Glutamatergic neuron (in vitro differentiated cells): ENCODE measurements around the gene EIF4G3. TPM values are rescaled to one million over a fixed set of nuclear protein-coding genes. Genes with fewer than 3 reads are reported as not detected.

Experiments used
- DNase-seq: peaks from one replicate; pipeline ENCODE4 v3.0.0; 2022
- H3K27ac Mint-ChIP-seq: one replicate; pipeline ENCODE4 v1.8.0; 2020; ENCODE audit warnings: mild to moderate bottlenecking, mixed read lengths, inconsistent platforms; ENCODE audit not compliant: unreplicated experiment
- H3K27me3 Mint-ChIP-seq: one replicate; pipeline ENCODE4 v1.8.0; 2020; ENCODE audit warnings: mild to moderate bottlenecking, moderate library complexity, mixed read lengths, inconsistent platforms; ENCODE audit not compliant: unreplicated experiment
- H3K36me3 Mint-ChIP-seq: one replicate; pipeline ENCODE4 v1.8.0; 2020; ENCODE audit warnings: mild to moderate bottlenecking, mixed read lengths, inconsistent platforms; ENCODE audit not compliant: unreplicated experiment
- H3K4me1 Mint-ChIP-seq: one replicate; pipeline ENCODE4 v1.8.0; 2020; ENCODE audit warnings: mild to moderate bottlenecking, low read depth, mixed read lengths, inconsistent platforms; ENCODE audit not compliant: unreplicated experiment
- H3K4me3 Mint-ChIP-seq: one replicate; pipeline ENCODE4 v1.8.0; 2020; ENCODE audit warnings: mild to moderate bottlenecking, mixed read lengths, inconsistent platforms; ENCODE audit not compliant: unreplicated experiment
- H3K9me3 Mint-ChIP-seq: one replicate; pipeline ENCODE4 v1.8.0; 2020; ENCODE audit warnings: mild to moderate bottlenecking, moderate library complexity, mixed read lengths, inconsistent platforms; ENCODE audit not compliant: unreplicated experiment
- total RNA-seq: library from RNA; stranded (reverse); fragmentation: NEBNext Ultra II Directional; extraction: Animal tissue kit (Norgen Biotek cat#: 25700); gene quantifications from one replicate; pipeline ENCODE4 v1.2.1, GENCODE V29; 2021; ENCODE audit not compliant: unreplicated experiment
- TF ChIP-seq, protein P1 (sequence below): fragments of 200-600 bp; sonication (generic); IDR thresholded peaks from one replicate; pipeline ENCODE4 v1.5.0; 2021; ENCODE audit not compliant: partially characterized antibody, unreplicated experiment

The EIF4G3 gene
- total RNA-seq, 1 donor from 2014 or later = 100 TPM

DNA sequence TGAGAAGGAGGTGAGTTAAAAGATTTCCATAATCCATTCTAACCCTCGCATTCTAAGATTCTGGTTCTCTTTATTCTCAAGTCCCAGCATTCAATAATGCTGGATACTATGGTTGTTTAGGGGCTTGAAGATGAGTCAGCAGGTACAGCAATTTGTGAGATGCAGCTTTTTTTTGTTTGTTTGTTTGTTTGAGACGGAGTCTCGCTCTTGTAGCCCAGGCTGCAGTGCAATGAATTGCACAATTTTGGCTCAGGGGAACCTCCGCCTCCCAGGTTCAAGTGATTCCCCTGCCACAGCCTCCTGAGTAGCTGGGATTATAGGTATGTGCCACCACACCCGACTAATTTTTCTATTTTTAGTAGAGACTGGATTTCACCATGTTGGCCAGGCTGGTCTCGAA lies 23.3 kb downstream of the EIF4G3 start:
- Mint-ChIP-seq H3K27me3 (no peaks in the 10 kb centered on the region), H3K36me3 (no peaks in the 10 kb centered on the region), H3K4me1 (peaks cover 10% of the 10 kb centered on the region), H3K4me3 (no peak overlapping the region), H3K9me3 (no peaks in the 10 kb centered on the region), H3K27ac (no peak overlapping the region)
- no peak for DNase-seq
- TF ChIP-seq, protein P1, sequence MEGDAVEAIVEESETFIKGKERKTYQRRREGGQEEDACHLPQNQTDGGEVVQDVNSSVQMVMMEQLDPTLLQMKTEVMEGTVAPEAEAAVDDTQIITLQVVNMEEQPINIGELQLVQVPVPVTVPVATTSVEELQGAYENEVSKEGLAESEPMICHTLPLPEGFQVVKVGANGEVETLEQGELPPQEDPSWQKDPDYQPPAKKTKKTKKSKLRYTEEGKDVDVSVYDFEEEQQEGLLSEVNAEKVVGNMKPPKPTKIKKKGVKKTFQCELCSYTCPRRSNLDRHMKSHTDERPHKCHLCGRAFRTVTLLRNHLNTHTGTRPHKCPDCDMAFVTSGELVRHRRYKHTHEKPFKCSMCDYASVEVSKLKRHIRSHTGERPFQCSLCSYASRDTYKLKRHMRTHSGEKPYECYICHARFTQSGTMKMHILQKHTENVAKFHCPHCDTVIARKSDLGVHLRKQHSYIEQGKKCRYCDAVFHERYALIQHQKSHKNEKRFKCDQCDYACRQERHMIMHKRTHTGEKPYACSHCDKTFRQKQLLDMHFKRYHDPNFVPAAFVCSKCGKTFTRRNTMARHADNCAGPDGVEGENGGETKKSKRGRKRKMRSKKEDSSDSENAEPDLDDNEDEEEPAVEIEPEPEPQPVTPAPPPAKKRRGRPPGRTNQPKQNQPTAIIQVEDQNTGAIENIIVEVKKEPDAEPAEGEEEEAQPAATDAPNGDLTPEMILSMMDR = no peak

DNA sequence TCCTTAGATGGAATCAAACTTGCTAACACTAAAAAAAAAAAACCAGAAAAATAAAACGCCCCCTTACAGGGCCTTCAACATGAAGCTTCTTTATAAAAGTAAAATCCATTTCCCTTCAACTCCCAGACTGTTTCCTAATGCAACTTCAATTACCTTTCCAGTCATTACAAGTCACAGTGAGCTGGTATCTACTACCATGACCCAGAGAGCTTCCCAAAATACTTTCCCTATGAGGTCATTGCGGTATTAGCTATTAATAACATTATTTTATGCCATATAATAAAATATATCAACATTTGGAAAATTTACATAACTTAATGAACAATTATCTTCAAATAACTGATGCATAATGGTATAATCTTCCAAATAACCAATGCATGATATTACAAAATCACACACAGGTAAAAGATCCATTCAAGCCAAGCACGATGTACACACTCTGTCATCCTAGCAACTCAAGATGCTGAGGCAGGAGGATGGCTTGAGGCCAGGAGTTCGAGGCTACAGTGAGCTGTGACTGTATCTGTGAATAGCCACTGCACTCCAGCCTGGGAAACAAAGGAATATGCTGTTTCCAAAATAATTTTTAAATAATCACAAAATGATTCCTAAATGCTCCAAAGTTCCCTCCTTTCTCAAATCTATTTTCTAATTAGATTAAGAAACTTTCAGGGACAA lies 24.1 kb downstream of the EIF4G3 start:
- Mint-ChIP-seq H3K4me1 (peaks cover 10% of the 10 kb centered on the region), H3K27me3 (peaks cover 1% of the 10 kb centered on the region), H3K4me3 (no peak overlapping the region), H3K36me3 (no peaks in the 10 kb centered on the region), H3K27ac (no peak overlapping the region), H3K9me3 (no peaks in the 10 kb centered on the region)
- TF ChIP-seq, protein P1 = no peak
- DNase-seq = no peak

DNA sequence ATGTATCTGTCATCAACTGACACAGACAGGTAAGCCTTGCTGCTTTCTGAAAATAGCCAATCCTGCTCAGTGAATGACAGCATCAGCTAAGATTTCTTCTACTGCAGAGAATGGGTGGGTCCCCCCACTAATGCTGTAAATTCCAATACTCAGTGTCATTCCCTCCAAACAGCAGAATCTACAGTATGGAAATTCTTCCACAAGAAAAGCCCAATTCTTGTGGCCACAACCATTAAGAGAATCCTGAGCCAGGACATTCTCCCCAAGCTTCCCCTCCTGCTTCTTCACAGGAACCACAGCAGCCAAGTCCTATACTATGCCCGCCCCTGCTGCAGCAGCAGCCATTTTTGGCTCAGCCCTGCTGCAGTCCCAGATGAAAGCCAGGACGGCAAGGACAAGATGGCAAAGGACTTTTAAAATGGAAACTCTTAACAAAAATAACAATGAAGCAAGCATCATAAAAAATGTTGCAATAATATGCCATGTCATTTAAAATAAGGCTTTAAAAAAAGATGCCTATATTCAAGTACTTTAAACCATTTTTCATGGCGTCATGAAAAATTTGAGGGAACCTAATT lies 26.8 kb downstream of the EIF4G3 start:
- Mint-ChIP-seq H3K9me3 (no peaks in the 10 kb centered on the region), H3K4me3 (no peak overlapping the region), H3K27ac (peak overlapping the region; percentile 62), H3K36me3 (no peaks in the 10 kb centered on the region), H3K4me1 (peaks cover 10% of the 10 kb centered on the region), H3K27me3 (peaks cover 1% of the 10 kb centered on the region)
- no peak for DNase-seq
- TF ChIP-seq, protein P1 = no peak

DNA sequence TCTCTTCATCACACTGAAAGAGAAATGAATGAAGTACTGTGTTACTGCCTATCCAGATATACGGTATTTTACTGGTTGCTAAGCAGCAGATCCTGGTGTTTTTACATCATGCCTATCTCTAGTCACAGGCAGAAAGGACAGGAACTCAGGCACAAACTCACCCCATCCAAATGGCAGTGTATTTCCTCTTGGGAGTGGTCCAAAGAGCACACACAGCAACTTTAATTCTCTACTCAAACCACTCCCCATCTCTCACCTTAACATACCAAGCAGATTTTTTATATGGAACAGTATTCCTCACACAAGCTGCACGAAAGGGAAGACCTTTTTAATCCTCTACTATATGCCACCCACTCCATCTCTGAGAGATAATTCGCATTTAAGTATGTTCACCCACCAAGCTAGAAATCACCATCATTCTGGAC lies 27.3 kb downstream of the EIF4G3 start:
- TF ChIP-seq, protein P1 = no peak
- Mint-ChIP-seq H3K27ac (peak overlapping the region; percentile 62), H3K27me3 (peaks cover 1% of the 10 kb centered on the region), H3K36me3 (no peaks in the 10 kb centered on the region), H3K4me1 (peaks cover 10% of the 10 kb centered on the region), H3K9me3 (no peaks in the 10 kb centered on the region), H3K4me3 (no peak overlapping the region)
- DNase-seq = no peak

DNA sequence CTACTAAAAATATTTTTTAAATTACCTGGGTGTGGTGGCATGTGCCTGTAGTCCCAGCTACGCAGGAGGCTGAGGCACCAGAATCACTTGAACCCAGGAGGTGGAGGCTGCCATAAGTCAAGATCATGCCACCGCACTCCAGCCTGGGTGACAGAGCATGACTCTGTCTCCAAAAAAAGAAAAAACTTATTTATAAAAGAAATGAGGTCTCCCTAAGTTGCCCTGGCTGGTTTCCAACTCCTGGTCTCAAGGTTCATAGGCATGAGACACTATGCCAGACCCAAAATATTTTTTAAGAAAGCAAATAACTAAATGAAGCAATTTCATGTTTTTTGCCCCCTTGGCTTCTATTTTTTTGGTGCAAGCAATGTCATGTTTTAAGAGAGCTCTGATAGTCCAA lies 32.9 kb downstream of the EIF4G3 start:
- no peak overlapping the region for H3K27ac Mint-ChIP-seq
- no peak for DNase-seq
- no peak overlapping the region for H3K4me3 Mint-ChIP-seq
- no peaks in the 10 kb centered on the region for H3K36me3 Mint-ChIP-seq
- H3K4me1 Mint-ChIP-seq = no peaks in the 10 kb centered on the region
- H3K27me3 Mint-ChIP-seq = peaks cover 1% of the 10 kb centered on the region
- H3K9me3 Mint-ChIP-seq = no peaks in the 10 kb centered on the region
- TF ChIP-seq, protein P1 = no peak
